Endothelial cell of umbilical vein (primary cell): ENCODE results near the gene NCKAP5. TPM values are rescaled to one million over a fixed set of nuclear protein-coding genes. Genes with fewer than 3 reads are reported as not detected.

Experiments
- BruUV-seq: library from RNA; stranded (reverse); fragments of 400-500 nt; replicated peaks from 2 replicates; lab custom pipeline; 2021; lab: Mats Ljungman, UMichigan
- CTCF ChIA-PET: fragments of 300-600, 350-600 bp; sonication (Branson Sonifier 250); formaldehyde crosslinking; loops from one replicate; lab custom pipeline; 2021; ENCODE audit warnings: antibody characterized with exemption, inconsistent platforms; lab: Charles Lee
- POLR2A ChIA-PET: fragments of 300-600, 350-600 bp; sonication (Branson Sonifier 250); formaldehyde crosslinking; loops from one replicate; lab custom pipeline; 2021; ENCODE audit warnings: antibody characterized with exemption, inconsistent platforms; lab: Charles Lee
- DNase-seq: peaks from one replicate; pipeline ENCODE4 v3.0.0-alpha.2; 2011; ENCODE audit warnings: low read depth, low spot score
- FAIRE-seq: peaks from 2 replicates; lab custom pipeline; 2011; peaks lifted over from hg19 to GRCh38; lab: Jason Lieb, UNC
- H2AFZ ChIP-seq: 2 replicates; pipeline ENCODE4 v1.6.0; 2012; ENCODE audit warnings: low read depth, low read length, control low read depth, inconsistent platforms
- H3K27ac ChIP-seq: 2 replicates; pipeline ENCODE4 v1.5.1; 2011; ENCODE audit warnings: low read depth, mild to moderate bottlenecking, control low read depth, low read length, moderate library complexity; ENCODE audit not compliant: insufficient read depth
- H3K27me3 ChIP-seq, 2 experiments: 2 replicates each; pipeline versions ENCODE4 v1.6.0 to v1.6.1; 2011; ENCODE audit warnings: low read length in 2 of 2, mixed read lengths in 1 of 2; ENCODE audit not compliant: control insufficient read depth in 2 of 2, insufficient read depth in 2 of 2
- H3K36me3 ChIP-seq, 2 experiments: 2 replicates in 1 of 2; 3 replicates in 1 of 2; pipeline ENCODE4 v1.5.1; 2011; ENCODE audit warnings: low read length in 2 of 2, mild to moderate bottlenecking in 1 of 2, moderate library complexity in 1 of 2; ENCODE audit not compliant: control insufficient read depth in 2 of 2, insufficient read depth in 2 of 2; ENCODE audit errors: extremely low read depth in 1 of 2
- H3K4me1 ChIP-seq: 3 replicates; pipeline ENCODE4 v1.5.1; 2011; ENCODE audit warnings: mild to moderate bottlenecking, low read length; ENCODE audit not compliant: control insufficient read depth, insufficient read depth; ENCODE audit errors: extremely low read depth
- H3K4me2 ChIP-seq: 2 replicates; pipeline ENCODE4 v1.6.1; 2011; ENCODE audit warnings: low read length, control low read depth, mixed read lengths; ENCODE audit not compliant: insufficient read depth
- H3K4me3 ChIP-seq, 3 experiments: fragments of 200-600 bp in 1 of 3; sonication (generic), shearing (Covaris generic) in 1 of 3; replicated peaks in 1 of 3; 2 replicates each; pipeline ENCODE4 v1.5.1; 2011 to 2016; ENCODE audit warnings: control low read depth in 3 of 3, low read length in 3 of 3, mild to moderate bottlenecking in 2 of 3, inconsistent platforms in 1 of 3, low read depth in 1 of 3, moderate library complexity in 1 of 3; ENCODE audit not compliant: insufficient read depth in 1 of 3
- H3K79me2 ChIP-seq: 2 replicates; pipeline ENCODE4 v1.6.0; 2012; ENCODE audit warnings: low read length, inconsistent platforms; ENCODE audit not compliant: control insufficient read depth, insufficient read depth
- H3K9ac ChIP-seq: replicated peaks from 2 replicates; pipeline ENCODE3; 2011; ENCODE audit warnings: low read length, control low read depth; ENCODE audit not compliant: insufficient read depth; ENCODE audit errors: extremely low read depth
- H3K9me1 ChIP-seq: replicated peaks from 3 replicates; pipeline ENCODE4 v1.6.0; 2011; ENCODE audit warnings: mild to moderate bottlenecking, low read length; ENCODE audit not compliant: control insufficient read depth, insufficient read depth; ENCODE audit errors: extremely low read depth
- H3K9me3 ChIP-seq: replicated peaks from 2 replicates; pipeline ENCODE4 v1.5.1; 2012; ENCODE audit warnings: low read length, inconsistent platforms; ENCODE audit not compliant: control insufficient read depth, insufficient read depth
- H4K20me1 ChIP-seq: replicated peaks from 2 replicates; pipeline ENCODE3; 2011; ENCODE audit warnings: mild to moderate bottlenecking, low read length; ENCODE audit not compliant: control insufficient read depth, insufficient read depth; ENCODE audit errors: extremely low read depth
- CTCF ChIP-seq, 2 donors: IDR thresholded peaks; 1 replicate in 1 of 2; 2 replicates in 1 of 2; pipeline ENCODE4 v1.5.1; 2011; ENCODE audit warnings: low read length in 2 of 2, mild to moderate bottlenecking in 2 of 2, moderate library complexity in 2 of 2, control low read depth in 1 of 2, inconsistent platforms in 1 of 2, low read depth in 1 of 2; ENCODE audit not compliant: insufficient read depth in 1 of 2; ENCODE audit errors: extremely low read depth in 1 of 2
- EZH2 ChIP-seq: IDR thresholded peaks from 2 replicates; pipeline ENCODE4 v1.6.1; 2012; ENCODE audit warnings: borderline replicate concordance, low read depth, mild to moderate bottlenecking, moderate library complexity, low read length, inconsistent platforms; ENCODE audit not compliant: severe bottlenecking
- FOS ChIP-seq: IDR thresholded peaks from 2 replicates; pipeline ENCODE4 v1.6.1; 2011; ENCODE audit warnings: mild to moderate bottlenecking, low read length, moderate library complexity, borderline replicate concordance; ENCODE audit not compliant: insufficient read depth
- GATA2 ChIP-seq: IDR thresholded peaks from 2 replicates; pipeline ENCODE4 v1.7.0; 2011; ENCODE audit warnings: low read depth, mild to moderate bottlenecking, moderate library complexity, mixed read lengths, low read length; ENCODE audit not compliant: insufficient read length, insufficient read depth
- JUN ChIP-seq: IDR thresholded peaks from 2 replicates; pipeline ENCODE4 v1.6.1; 2011; ENCODE audit warnings: borderline replicate concordance, low read depth; ENCODE audit not compliant: insufficient read length, insufficient read depth
- MAX ChIP-seq: IDR thresholded peaks from 2 replicates; pipeline ENCODE4 v1.6.1; 2011; ENCODE audit not compliant: insufficient read depth, insufficient read length
- MYC ChIP-seq: IDR thresholded peaks from one replicate; pipeline ENCODE4 v1.6.1; 2011; ENCODE audit warnings: mild to moderate bottlenecking, low read depth, low read length
- POLR2A ChIP-seq: IDR thresholded peaks from 2 replicates; pipeline ENCODE4 v1.6.1; 2012; ENCODE audit warnings: low read depth, mild to moderate bottlenecking, control low read depth, low read length
- POLR2AphosphoS5 ChIP-seq: IDR thresholded peaks from 2 replicates; pipeline ENCODE4 v1.6.1; 2012; ENCODE audit warnings: low read depth, mild to moderate bottlenecking, control low read depth, low read length, moderate library complexity; ENCODE audit not compliant: insufficient read depth
- dilution Hi-C: fragments of 300-500 bp; cut with MboI; formaldehyde crosslinking; loops from one replicate; pipeline ENCODE4 v1.15.0; 2019; ENCODE audit warnings: low sequenced_read_pairs; ENCODE audit not compliant: extremely low pct_ligation_motif_present
- intact Hi-C: fragments of 100-400 bp; cut with micrococcal nuclease; formaldehyde crosslinking; loops from one replicate; pipeline ENCODE4 v1.10.0; 2022
- polyA plus RNA-seq, 4 experiments: library from polyadenylated mRNA; depleted of rRNA in 3 of 4; stranded (reverse) in 3 of 4; unstranded in 1 of 4; fragments of >200 nt; gene quantifications; 2 replicates each; pipeline versions ENCODE4 v1.2.1 to v1.2.3, GENCODE V29; 2011 to 2012; ENCODE audit warnings: missing spikeins in 1 of 4
- total RNA-seq: library from RNA; stranded (reverse); gene quantifications from 2 replicates; pipeline ENCODE4 v1.2.3, GENCODE V29; 2021

Gene NCKAP5
- total and polyA plus RNA-seq, 2 donors (not counting 3 experiments of a cell fraction or from before 2014, with no cell fraction given), result 0.47 to 3.3 TPM

GRCh38 chr2:132875193-132875592 lies 693.1 kb downstream of the NCKAP5 start:
- DNase-seq (no peak), FAIRE-seq (no peak)
- POLR2A ChIA-PET, result no interaction called here
- H3K27ac ChIP-seq, result no peak overlapping the region
- BruUV-seq, result no TSS peak
- H3K4me3 ChIP-seq, result no peak overlapping the region
- H4K20me1 ChIP-seq, result no peaks in the 10 kb centered on the region
- intact Hi-C loops (no loop called here), dilution Hi-C loops (no loop called here)
- H3K79me2 ChIP-seq, result no peaks in the 10 kb centered on the region
- no peak overlapping the region for H2AFZ ChIP-seq
- H3K9me3 ChIP-seq, result no peaks in the 10 kb centered on the region
- no peaks in the 10 kb centered on the region for H3K27me3 ChIP-seq
- CTCF ChIA-PET, result no interaction called here
- TF ChIP-seq POLR2A, result no peak
- TF ChIP-seq CTCF (IDR thresholded peaks at IDR 0.05; ENCODE audit: extremely low read depth in 1 of 2, insufficient read depth in 1 of 2, low read depth in 1 of 2, low read length in 2 of 2), result no peak
- no peak for TF ChIP-seq POLR2AphosphoS5
- TF ChIP-seq GATA2, result no peak
- no peak for TF ChIP-seq MYC
- no peak for TF ChIP-seq FOS
- no peak for TF ChIP-seq MAX
- TF ChIP-seq JUN, result no peak
- TF ChIP-seq EZH2, result no peak
- H3K4me1 ChIP-seq, result no peaks in the 10 kb centered on the region
- H3K9ac ChIP-seq, result no peak overlapping the region
- no peaks in the 10 kb centered on the region for H3K36me3 ChIP-seq
- H3K9me1 ChIP-seq, result no peaks in the 10 kb centered on the region
- H3K4me2 ChIP-seq, result no peak overlapping the region
